Measurements from ENCODE around the gene FAM210B. TPM values are rescaled to one million over a fixed set of nuclear protein-coding genes. Genes with fewer than 3 reads are reported as not detected.

Gene FAM210B
- total RNA-seq, 2 donors from 2014 or later, result 11.5 to 26.2 TPM

- WGBS, 2 donors, result 12 to 20% methylated on average over 21 to 51 of the region's 51 CpGs
Measured at GRCh38 chr20:56359212-56360132, 698 bp downstream of the FAM210B start.

GRCh38 chr20:56360133-56360907 lies 1.5 kb downstream of the FAM210B start:
- peak in 1 of 4 donors; percentile 12 for DNase-seq
- 64 to 77% methylated on average over 11 to 14 of the region's 14 CpGs for WGBS, 2 donors
- Histone ChIP-seq H3K4me3 (no peak overlapping the region), H3K27ac (peak overlapping the region in 2 of 4 donors; percentile 61 to 77), H3K9me3 (no peaks in the 10 kb centered on the region), H3K27me3 (no peaks in the 10 kb centered on the region), H3K4me1 (peaks cover 15% of the 10 kb centered on the region), H3K36me3 (replicated peaks in 1 of 2; ENCODE audit: insufficient read depth in 1 of 2, low read depth in 2 of 2) (peaks cover 0 to 1% of the 10 kb centered on the region in 2 donors)
- TF ChIP-seq, protein P1, sequence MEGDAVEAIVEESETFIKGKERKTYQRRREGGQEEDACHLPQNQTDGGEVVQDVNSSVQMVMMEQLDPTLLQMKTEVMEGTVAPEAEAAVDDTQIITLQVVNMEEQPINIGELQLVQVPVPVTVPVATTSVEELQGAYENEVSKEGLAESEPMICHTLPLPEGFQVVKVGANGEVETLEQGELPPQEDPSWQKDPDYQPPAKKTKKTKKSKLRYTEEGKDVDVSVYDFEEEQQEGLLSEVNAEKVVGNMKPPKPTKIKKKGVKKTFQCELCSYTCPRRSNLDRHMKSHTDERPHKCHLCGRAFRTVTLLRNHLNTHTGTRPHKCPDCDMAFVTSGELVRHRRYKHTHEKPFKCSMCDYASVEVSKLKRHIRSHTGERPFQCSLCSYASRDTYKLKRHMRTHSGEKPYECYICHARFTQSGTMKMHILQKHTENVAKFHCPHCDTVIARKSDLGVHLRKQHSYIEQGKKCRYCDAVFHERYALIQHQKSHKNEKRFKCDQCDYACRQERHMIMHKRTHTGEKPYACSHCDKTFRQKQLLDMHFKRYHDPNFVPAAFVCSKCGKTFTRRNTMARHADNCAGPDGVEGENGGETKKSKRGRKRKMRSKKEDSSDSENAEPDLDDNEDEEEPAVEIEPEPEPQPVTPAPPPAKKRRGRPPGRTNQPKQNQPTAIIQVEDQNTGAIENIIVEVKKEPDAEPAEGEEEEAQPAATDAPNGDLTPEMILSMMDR (IDR thresholded peaks at IDR 0.05), result no peak
- TF ChIP-seq POLR2A (IDR thresholded peaks at IDR 0.05), result no peak
- no peak for ATAC-seq
- intact Hi-C loops (cut with DNase I), result no loop called here

More at GRCh38 chr20:56359212-56360132, 698 bp downstream of the FAM210B start:
- ATAC-seq, result peak; percentile 49
- Histone ChIP-seq H3K9me3 (no peaks in the 10 kb centered on the region), H3K4me1 (peaks cover 15% of the 10 kb centered on the region), H3K27ac (peak overlapping the region in 3 of 4 donors; percentile 61 to 77 (median 69)), H3K4me3 (peak overlapping the region; percentile 66 to 77), H3K36me3 (replicated peaks in 1 of 2; ENCODE audit: insufficient read depth in 1 of 2, low read depth in 2 of 2) (no peaks in the 10 kb centered on the region), H3K27me3 (no peaks in the 10 kb centered on the region)
- peak; percentile 48 to 60 (median 58) for DNase-seq
- peak in 2 of 3 donors; percentile 53 to 55 for TF ChIP-seq POLR2A (IDR thresholded peaks at IDR 0.05)
- TF ChIP-seq, protein P1 (IDR thresholded peaks at IDR 0.05), result no peak
- intact Hi-C loops (cut with DNase I), result no loop called here

DNA sequence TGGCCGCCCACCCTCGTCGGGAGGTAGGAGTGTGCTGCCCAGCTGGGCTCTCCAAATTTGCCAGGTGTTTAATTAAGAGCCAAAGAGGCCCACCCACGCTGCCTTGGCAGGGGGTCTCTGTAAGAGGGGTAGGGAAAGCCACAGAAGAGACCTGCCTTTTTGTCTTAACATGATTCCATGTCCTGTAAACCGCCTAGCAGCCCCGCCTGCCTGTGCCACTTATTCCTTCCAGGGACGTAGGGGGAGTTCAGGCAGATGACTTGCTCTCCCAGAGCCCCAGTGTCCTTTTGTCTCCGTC lies 2.1 kb downstream of the FAM210B start:
- no peak for DNase-seq
- ATAC-seq, result no peak
- no peak overlapping the region for H3K4me3 ChIP-seq
- 81 to 88% methylated on average over 8 of the region's 8 CpGs for WGBS, 2 donors
- no peaks in the 10 kb centered on the region for H3K27me3 ChIP-seq
- TF ChIP-seq, protein P1 (IDR thresholded peaks at IDR 0.05), result no peak
- no peak for TF ChIP-seq POLR2A (IDR thresholded peaks at IDR 0.05)
- peaks cover 0 to 3% of the 10 kb centered on the region in 2 donors for H3K36me3 ChIP-seq (replicated peaks in 1 of 2; ENCODE audit: insufficient read depth in 1 of 2, low read depth in 2 of 2)
- no peaks in the 10 kb centered on the region for H3K9me3 ChIP-seq
- peaks cover 15% of the 10 kb centered on the region for H3K4me1 ChIP-seq
- H3K27ac ChIP-seq, result no peak overlapping the region
- intact Hi-C loops (cut with DNase I), result no loop called here

GRCh38 chr20:56361900-56362299 lies 3.1 kb downstream of the FAM210B start:
- peaks cover 15% of the 10 kb centered on the region for H3K4me1 ChIP-seq
- intact Hi-C loops (cut with DNase I), result no loop called here
- peaks cover 0 to 7% of the 10 kb centered on the region in 2 donors for H3K36me3 ChIP-seq (replicated peaks in 1 of 2; ENCODE audit: insufficient read depth in 1 of 2, low read depth in 2 of 2)
- H3K4me3 ChIP-seq, result no peak overlapping the region
- no peaks in the 10 kb centered on the region for H3K9me3 ChIP-seq
- DNase-seq (no peak), ATAC-seq (no peak)
- WGBS, 2 donors, result 90 to 91% methylated on average over 8 of the region's 8 CpGs
- no peak overlapping the region for H3K27ac ChIP-seq
- no peak for TF ChIP-seq POLR2A (IDR thresholded peaks at IDR 0.05)
- TF ChIP-seq, protein P1 (IDR thresholded peaks at IDR 0.05), result no peak
- no peaks in the 10 kb centered on the region for H3K27me3 ChIP-seq
